ENCODE data around the gene MARCKSL1. TPM values are rescaled to one million over a fixed set of nuclear protein-coding genes. Genes with fewer than 3 reads are reported as not detected.
"Not testable (repeated sequence)": the region's sequence is repeated elsewhere in the genome, so short reads cannot be mapped to it uniquely, and the experiment has no call there.

The MARCKSL1 gene
- total and polyA plus RNA-seq, 7 experiments from 2014 or later = 22.2 to 222 (median 69.0) TPM

DNA sequence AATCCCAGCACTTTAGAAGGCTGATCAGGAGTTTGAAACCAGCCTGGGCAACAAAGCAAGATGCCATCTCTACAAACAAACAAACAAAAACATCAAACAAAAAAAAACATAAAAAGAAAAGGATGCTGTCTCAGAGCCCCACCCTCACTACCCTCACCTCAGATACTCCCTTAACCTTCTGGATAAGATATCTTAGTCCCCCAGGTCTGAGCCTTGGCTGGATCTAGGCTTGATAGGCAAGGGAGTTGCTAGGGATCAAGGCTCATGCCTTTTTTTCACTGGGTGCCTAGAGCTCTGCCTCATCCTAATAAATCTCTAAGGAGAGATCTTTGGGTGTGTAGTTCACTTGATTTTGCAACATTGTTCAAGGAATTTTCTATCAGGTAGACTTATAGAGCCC lies 36.7 kb downstream of the MARCKSL1 start:
- no peak for ATAC-seq
- Mint-ChIP-seq H3K27ac (peak overlapping the region in 6 of 9 donors; percentile 14 to 72 (median 70)), H3K9me3 (no peaks in the 10 kb centered on the region), H3K4me1 (peaks cover 45 to 80% (median 58%) of the 10 kb centered on the region in 7 donors), H3K36me3 (peaks cover 10 to 37% (median 26%) of the 10 kb centered on the region in 5 donors), H3K27me3 (no peaks in the 10 kb centered on the region), H3K4me3 (peak overlapping the region in 1 of 10 donors; percentile 35)
- Histone ChIP-seq H3K4me1 (ENCODE audit: control insufficient read depth in 2 of 2, insufficient read depth in 2 of 2, low read length in 2 of 2) (peaks cover 17 to 29% of the 10 kb centered on the region in 2 donors), H3K9me3 (ENCODE audit: control insufficient read depth in 2 of 3, low read length in 3 of 3) (no peaks in the 10 kb centered on the region), H3K27me3 (ENCODE audit: control insufficient read depth in 2 of 2, insufficient read depth in 2 of 2, low read length in 2 of 2) (no peaks in the 10 kb centered on the region), H3K36me3 (ENCODE audit: control insufficient read depth in 2 of 3, insufficient read depth in 3 of 3, low read length in 3 of 3) (peaks cover 0 to 26% (median 9%) of the 10 kb centered on the region in 3 experiments), H3K4me3 (ENCODE audit: low read length) (no peak overlapping the region), H3K27ac (ENCODE audit: low read depth, low read length) (no peak overlapping the region)
- CTCF ChIA-PET = no interaction called here
- intact Hi-C loops (cut with micrococcal nuclease) = no loop called here
- POLR2A ChIA-PET = interaction anchor here (0.6 to 1.1 kb wide), 3 partner anchors 23 to 54 kb away, joined by 3 to 6 read pairs (median 3); no protein-coding TSS in a partner anchor
- no peak for DNase-seq

- H3K27me3 ChIP-seq (ENCODE audit: control insufficient read depth in 2 of 2, insufficient read depth in 2 of 2, low read length in 2 of 2); DNase-seq; H3K27me3 Mint-ChIP-seq; intact Hi-C loops (cut with micrococcal nuclease); ATAC-seq; H3K9me3 ChIP-seq (ENCODE audit: control insufficient read depth in 2 of 3, low read length in 3 of 3); H3K9me3 Mint-ChIP-seq; H3K4me3 ChIP-seq (ENCODE audit: low read length); H3K27ac ChIP-seq (ENCODE audit: low read depth, low read length): not testable (repeated sequence)
- POLR2A ChIA-PET = interaction anchor here (0.9 kb wide), 1 partner anchor 17 kb away, joined by 4 read pairs; no protein-coding TSS in a partner anchor
- peaks cover 4 to 30% (median 18%) of the 10 kb centered on the region in 5 donors for H3K36me3 Mint-ChIP-seq
- peak overlapping the region in 2 of 10 donors; percentile 27 to 35 for H3K4me3 Mint-ChIP-seq
- Histone ChIP-seq H3K4me1 (ENCODE audit: control insufficient read depth in 2 of 2, insufficient read depth in 2 of 2, low read length in 2 of 2) (peaks cover 21 to 35% of the 10 kb centered on the region in 2 donors), H3K36me3 (ENCODE audit: control insufficient read depth in 2 of 3, insufficient read depth in 3 of 3, low read length in 3 of 3) (peaks cover 0 to 14% (median 9%) of the 10 kb centered on the region in 3 experiments)
- CTCF ChIA-PET = interaction anchor here (0.9 kb wide), 1 partner anchor 38 kb away, joined by 3 read pairs; no protein-coding TSS in a partner anchor
- H3K27ac Mint-ChIP-seq = peak overlapping the region in 5 of 9 donors; percentile 15 to 73 (median 45)
- peaks cover 43 to 82% (median 56%) of the 10 kb centered on the region in 7 donors for H3K4me1 Mint-ChIP-seq
Observed at GRCh38 chr1:32298211-32298610, 37.8 kb downstream of the MARCKSL1 start.

DNA sequence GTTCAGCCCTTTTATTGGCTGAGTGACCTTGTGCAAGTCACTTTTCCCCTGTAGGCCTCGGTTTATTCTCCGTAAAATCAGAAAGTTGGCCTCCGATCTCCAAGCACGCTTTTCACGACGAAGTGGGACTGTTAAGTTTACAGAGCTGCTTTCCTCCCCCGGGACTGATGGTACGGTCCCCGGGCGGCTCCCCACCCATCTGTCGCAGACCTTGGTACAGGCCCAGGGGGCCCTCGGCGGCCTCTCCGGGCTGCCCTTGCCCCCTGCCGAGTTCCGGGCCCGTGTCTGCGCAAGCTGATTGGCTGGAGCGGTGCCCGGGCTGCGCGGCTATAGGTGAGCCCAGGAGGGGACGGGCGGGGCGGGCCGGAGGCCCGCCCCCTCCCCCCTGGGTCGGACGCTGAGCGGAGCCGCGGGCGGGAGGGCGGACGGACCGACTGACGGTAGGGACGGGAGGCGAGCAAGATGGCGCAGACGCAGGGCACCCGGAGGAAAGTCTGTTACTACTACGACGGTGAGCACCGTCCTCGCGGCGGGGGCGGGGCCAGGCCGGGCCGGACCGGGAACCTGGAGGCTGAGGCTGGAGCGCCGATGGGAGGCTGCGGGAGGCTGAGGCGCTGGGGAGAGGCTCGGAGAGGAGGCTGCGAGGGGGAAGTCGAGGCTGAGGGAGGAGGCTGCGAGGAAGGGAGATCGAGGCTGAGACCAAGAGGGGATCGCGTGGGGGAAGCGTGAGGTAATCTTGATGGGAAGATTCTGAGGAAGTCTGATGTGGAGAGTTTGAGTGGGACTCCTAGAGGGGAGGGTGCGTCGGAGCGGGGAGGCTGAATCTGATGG lies 44.1 kb downstream of the MARCKSL1 start, which contains the start of gene HDAC1:
Gene HDAC1, plus strand, starts transcription at position 376 of the 831 bp plus-strand sequence. Its CDS starts 87 bp downstream, at position 463.
- peak within 1 kb of the TSS; percentile 94 to 100 (median 98) for H3K4me3 Mint-ChIP-seq
- peak within 1 kb of the TSS; percentile 92 for H3K4me3 ChIP-seq (ENCODE audit: low read length)
- H3K27ac ChIP-seq (ENCODE audit: low read depth, low read length) = peak within 1 kb of the TSS; percentile 88
- DNase-seq (peak; percentile 91 to 97 (median 94)), ATAC-seq (peak; percentile 98)
- peaks cover 0 to 11% (median 0%) of the 10 kb centered on the region in 3 experiments for H3K36me3 ChIP-seq (ENCODE audit: control insufficient read depth in 2 of 3, insufficient read depth in 3 of 3, low read length in 3 of 3)
- intact Hi-C loops (cut with micrococcal nuclease) = loop anchor here (1.0 to 5.0 kb wide), 17 partner anchors 19 to 359 kb away; partner anchors contain the start of genes BSDC1 (in 2 of the 2), EIF3I (in 2 of the 2), KPNA6 (in 2 of the 2) and MARCKSL1 (in 2 of the 2)
- CTCF ChIA-PET = interaction anchor here (0.6 to 3.9 kb wide), 10 partner anchors 11 to 76 kb away, joined by 3 to 24 read pairs (median 3); no protein-coding TSS in a partner anchor
- H3K4me1 Mint-ChIP-seq = peaks cover 38 to 67% (median 48%) of the 10 kb centered on the region in 7 donors
- POLR2A ChIA-PET = interaction anchor here (0.6 to 7.7 kb wide), 30 partner anchors 9 to 359 kb away, joined by 3 to 155 read pairs (median 6); partner anchors contain the start of genes BSDC1, CCDC28B, FAM167B and IQCC
- H3K9me3 Mint-ChIP-seq = peaks cover 0 to 5% (median 0%) of the 10 kb centered on the region in 11 donors
- no peaks in the 10 kb centered on the region for H3K27me3 Mint-ChIP-seq
- peaks cover 38 to 46% of the 10 kb centered on the region in 2 donors for H3K4me1 ChIP-seq (ENCODE audit: control insufficient read depth in 2 of 2, insufficient read depth in 2 of 2, low read length in 2 of 2)
- H3K27ac Mint-ChIP-seq = peak within 1 kb of the TSS; percentile 94 to 99 (median 98)
- H3K27me3 ChIP-seq (ENCODE audit: control insufficient read depth in 2 of 2, insufficient read depth in 2 of 2, low read length in 2 of 2) = no peaks in the 10 kb centered on the region
- peaks cover 0 to 22% (median 9%) of the 10 kb centered on the region in 5 donors for H3K36me3 Mint-ChIP-seq
- no peaks in the 10 kb centered on the region for H3K9me3 ChIP-seq (ENCODE audit: control insufficient read depth in 2 of 3, low read length in 3 of 3)

DNA sequence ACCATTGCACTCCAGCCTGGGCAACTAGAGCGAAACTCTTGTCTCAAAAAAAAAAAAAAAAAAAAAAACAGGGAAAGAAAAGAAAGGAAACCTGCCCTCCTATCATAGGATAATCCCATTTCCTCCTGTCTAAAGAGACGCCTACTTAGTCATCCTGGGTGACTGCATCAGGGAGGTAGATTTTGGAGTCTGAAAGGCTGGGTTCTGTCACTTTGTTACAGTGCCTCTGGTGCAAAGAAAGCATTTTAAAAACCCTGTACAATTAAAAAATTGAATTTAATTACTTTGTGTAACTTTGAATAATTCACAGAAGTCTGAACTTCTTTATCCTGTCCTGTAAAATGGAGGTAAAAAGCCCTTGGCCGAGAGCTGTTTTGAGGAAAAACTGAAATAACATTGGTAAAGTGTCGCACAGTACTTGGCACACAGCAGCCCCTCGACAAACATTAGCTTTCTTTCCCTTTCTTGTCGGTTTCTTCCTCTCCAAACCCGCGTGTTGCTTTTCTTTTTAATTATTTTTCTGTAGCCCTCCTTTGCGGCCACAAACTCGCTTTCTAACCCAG lies 44.8 kb downstream of the MARCKSL1 start:
- peaks cover 31 to 64% (median 42%) of the 10 kb centered on the region in 7 donors for H3K4me1 Mint-ChIP-seq
- no peaks in the 10 kb centered on the region for H3K27me3 ChIP-seq (ENCODE audit: control insufficient read depth in 2 of 2, insufficient read depth in 2 of 2, low read length in 2 of 2)
- peaks cover 0 to 5% (median 0%) of the 10 kb centered on the region in 11 donors for H3K9me3 Mint-ChIP-seq
- intact Hi-C loops (cut with micrococcal nuclease) = loop anchor here (1.0 to 5.0 kb wide), 6 partner anchors 18 to 218 kb away; partner anchors contain the start of genes KPNA6 (in 2 of the 2), MARCKSL1 (in 1 of the 2) and TMEM39B (in 1 of the 2)
- no peaks in the 10 kb centered on the region for H3K27me3 Mint-ChIP-seq
- CTCF ChIA-PET = interaction anchor here (0.6 to 3.9 kb wide), 13 partner anchors 11 to 76 kb away, joined by 3 to 24 read pairs (median 3); no protein-coding TSS in a partner anchor
- H3K4me3 ChIP-seq (ENCODE audit: low read length) = peak overlapping the region; percentile 92
- peaks cover 38 to 40% of the 10 kb centered on the region in 2 donors for H3K4me1 ChIP-seq (ENCODE audit: control insufficient read depth in 2 of 2, insufficient read depth in 2 of 2, low read length in 2 of 2)
- DNase-seq (no peak), ATAC-seq (no peak)
- H3K36me3 ChIP-seq (ENCODE audit: control insufficient read depth in 2 of 3, insufficient read depth in 3 of 3, low read length in 3 of 3) = peaks cover 0 to 17% (median 0%) of the 10 kb centered on the region in 3 experiments
- no peaks in the 10 kb centered on the region for H3K9me3 ChIP-seq (ENCODE audit: control insufficient read depth in 2 of 3, low read length in 3 of 3)
- peak overlapping the region; percentile 88 for H3K27ac ChIP-seq (ENCODE audit: low read depth, low read length)
- POLR2A ChIA-PET = interaction anchor here (0.8 to 7.7 kb wide), 31 partner anchors 8 to 184 kb away, joined by 3 to 155 read pairs (median 6); partner anchors contain the start of genes BSDC1, CCDC28B, FAM167B and IQCC
- H3K36me3 Mint-ChIP-seq = peaks cover 0 to 24% (median 7%) of the 10 kb centered on the region in 5 donors
- H3K27ac Mint-ChIP-seq = peak overlapping the region; percentile 93 to 99 (median 97)
- peak overlapping the region; percentile 94 to 100 (median 98) for H3K4me3 Mint-ChIP-seq

DNA sequence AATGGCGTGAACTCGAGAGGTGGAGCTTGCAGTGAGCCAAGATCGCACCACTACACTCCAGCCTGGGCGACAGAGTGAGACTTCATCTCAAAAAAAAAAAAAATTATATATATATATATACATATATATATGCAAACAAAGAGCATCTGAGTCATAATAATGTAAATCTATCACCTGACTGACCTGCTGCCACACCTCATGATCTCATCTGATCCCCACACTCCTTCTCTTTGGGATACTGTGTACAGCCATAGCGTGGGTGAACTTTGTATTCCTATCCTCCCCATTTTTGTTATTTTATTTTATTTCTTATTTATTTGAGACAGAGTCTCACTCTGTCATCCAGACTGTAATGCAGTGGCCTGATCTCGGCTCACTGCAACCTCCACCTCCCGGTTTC lies 46.8 kb downstream of the MARCKSL1 start:
- CTCF ChIA-PET = interaction anchor here (3.9 kb wide), 1 partner anchor 50 kb away, joined by 23 read pairs; no protein-coding TSS in a partner anchor
- Mint-ChIP-seq H3K4me1 (peaks cover 19 to 45% (median 27%) of the 10 kb centered on the region in 7 donors), H3K27ac (peak overlapping the region in 4 of 9 donors; percentile 49 to 99 (median 90)), H3K4me3 (no peak overlapping the region), H3K27me3 (no peaks in the 10 kb centered on the region), H3K36me3 (peaks cover 6 to 32% (median 13%) of the 10 kb centered on the region in 5 donors), H3K9me3 (peaks cover 0 to 5% (median 0%) of the 10 kb centered on the region in 11 donors)
- Histone ChIP-seq H3K27ac (ENCODE audit: low read depth, low read length) (peak overlapping the region; percentile 88), H3K9me3 (ENCODE audit: control insufficient read depth in 2 of 3, low read length in 3 of 3) (no peaks in the 10 kb centered on the region), H3K36me3 (ENCODE audit: control insufficient read depth in 2 of 3, insufficient read depth in 3 of 3, low read length in 3 of 3) (peaks cover 0 to 37% (median 7%) of the 10 kb centered on the region in 3 experiments), H3K27me3 (ENCODE audit: control insufficient read depth in 2 of 2, insufficient read depth in 2 of 2, low read length in 2 of 2) (no peaks in the 10 kb centered on the region), H3K4me3 (ENCODE audit: low read length) (no peak overlapping the region), H3K4me1 (ENCODE audit: control insufficient read depth in 2 of 2, insufficient read depth in 2 of 2, low read length in 2 of 2) (peaks cover 21% of the 10 kb centered on the region in 2 donors)
- DNase-seq (no peak), ATAC-seq (no peak)
- POLR2A ChIA-PET = interaction anchor here (0.7 to 7.7 kb wide), 8 partner anchors 11 to 65 kb away, joined by 3 to 155 read pairs (median 22); partner anchors contain the start of genes FAM167B, LCK and MARCKSL1
- intact Hi-C loops (cut with micrococcal nuclease) = no loop called here

Measured in naive thymus-derived CD4-positive, alpha-beta T cell (primary cell).